ENCODE measurements around the gene SMG6. TPM values are rescaled to one million over a fixed set of nuclear protein-coding genes. Genes with fewer than 3 reads are reported as not detected.

Gene SMG6
- total and polyA plus RNA-seq, 2 of the 8 experiments (the other 6 are each of a cell fraction or from before 2014, with no cell fraction given), result 18.5 to 25.2 TPM

DNA sequence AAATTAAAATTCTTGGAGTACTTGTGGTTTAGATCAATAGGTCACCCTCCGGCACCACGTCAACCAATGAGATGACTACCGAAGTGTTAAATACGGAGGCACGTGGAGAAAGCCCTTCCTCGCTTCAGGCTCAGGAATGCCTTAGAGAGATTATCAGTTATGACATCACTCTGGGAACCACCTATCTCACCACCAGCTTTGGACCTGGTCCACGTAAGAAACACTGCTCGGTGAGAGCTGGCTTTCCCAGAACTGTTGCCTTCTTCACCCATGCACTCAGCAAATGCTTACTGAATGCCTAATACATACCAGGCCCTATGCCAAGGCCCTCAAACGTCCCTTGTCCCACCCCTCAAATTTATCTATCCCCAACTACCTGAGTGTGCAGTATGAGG lies 71.3 kb downstream of the SMG6 start (continued):
- TF ChIP-seq, protein P1, sequence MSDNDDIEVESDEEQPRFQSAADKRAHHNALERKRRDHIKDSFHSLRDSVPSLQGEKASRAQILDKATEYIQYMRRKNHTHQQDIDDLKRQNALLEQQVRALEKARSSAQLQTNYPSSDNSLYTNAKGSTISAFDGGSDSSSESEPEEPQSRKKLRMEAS (IDR thresholded peaks at IDR 0.05), result no peak
- no peak for TF ChIP-seq CTBP2 (IDR thresholded peaks at IDR 0.05; ENCODE audit: borderline replicate concordance, insufficient read depth, insufficient read length, low read length)
- TF ChIP-seq KDM1A (IDR thresholded peaks at IDR 0.05; ENCODE audit: borderline replicate concordance, low read length), result no peak
- TF ChIP-seq TCF12 (IDR thresholded peaks at IDR 0.05; ENCODE audit: low read depth, low read length), result no peak
- no peak for TF ChIP-seq EGR1 (IDR thresholded peaks at IDR 0.05; ENCODE audit: borderline replicate concordance, low read depth, low read length)
- no peak for TF ChIP-seq POLR2AphosphoS5 (IDR thresholded peaks at IDR 0.05; ENCODE audit: low read depth, low read length)
- no peak for TF ChIP-seq KDM4A (IDR thresholded peaks at IDR 0.05; ENCODE audit: low read depth, low read length, severe bottlenecking)
- no peak for TF ChIP-seq BCL11A (IDR thresholded peaks at IDR 0.05; ENCODE audit: low read depth in 2 of 2, low read length in 2 of 2)
- TF ChIP-seq NRF1 (IDR thresholded peaks at IDR 0.05; ENCODE audit: low read depth, low read length), result no peak
- no peak for TF ChIP-seq HDAC6 (IDR thresholded peaks at IDR 0.05; ENCODE audit: low read depth, low read length)
